A673 (cell line): ENCODE measurements around the gene EYA4. TPM values are rescaled to one million over a fixed set of nuclear protein-coding genes. Genes with fewer than 3 reads are reported as not detected.

Experiments
- BruUV-seq: library from RNA; stranded (reverse); fragments of 400-500 nt; replicated peaks from 2 replicates; lab custom pipeline; 2021; lab: Mats Ljungman, UMichigan
- CTCF ChIA-PET: fragments of 300-600 bp; sonication (Branson Sonifier 250); formaldehyde crosslinking; loops from one replicate; lab custom pipeline; 2022; ENCODE audit warnings: antibody characterized with exemption; lab: Charles Lee
- POLR2A ChIA-PET: fragments of 300-600 bp; sonication (Branson Sonifier 250); formaldehyde crosslinking; loops from one replicate; lab custom pipeline; 2022; ENCODE audit warnings: antibody characterized with exemption; ENCODE audit not compliant: low non-redundant PET; lab: Charles Lee
- DNase-seq: peaks from one replicate; pipeline ENCODE4 v3.0.0-alpha.2; 2015; ENCODE audit warnings: low spot score
- H3K27ac ChIP-seq: fragments of 200-600 bp; sonication (generic); 2 replicates; pipeline ENCODE4 v1.5.1; 2016; ENCODE audit warnings: mixed run types, low read depth, mild to moderate bottlenecking, mixed read lengths, antibody characterized with exemption, low read length; ENCODE audit not compliant: poor library complexity, severe bottlenecking
- H3K27me3 ChIP-seq: fragments of 200-600 bp; sonication (generic); replicated peaks from 2 replicates; pipeline ENCODE4 v1.6.1; 2017; ENCODE audit warnings: mixed run types, low read depth, mild to moderate bottlenecking, mixed read lengths, antibody characterized with exemption, low read length; ENCODE audit not compliant: insufficient read depth, poor library complexity
- H3K36me3 ChIP-seq: fragments of 200-600 bp; sonication (generic); 2 replicates; pipeline ENCODE4 v1.6.1; 2016; ENCODE audit warnings: mixed run types, mild to moderate bottlenecking, mixed read lengths, antibody characterized with exemption, low read length; ENCODE audit not compliant: insufficient read depth, poor library complexity, severe bottlenecking
- H3K4me1 ChIP-seq: fragments of 200-600 bp; sonication (generic); 2 replicates; pipeline ENCODE4 v1.6.1; 2017; ENCODE audit warnings: mixed run types, mild to moderate bottlenecking, mixed read lengths, antibody characterized with exemption, low read length; ENCODE audit not compliant: insufficient read depth, poor library complexity, severe bottlenecking
- H3K4me3 ChIP-seq: fragments of 200-600 bp; sonication (generic); 2 replicates; pipeline ENCODE4 v1.5.1; 2016; ENCODE audit warnings: low read depth, mixed run types, mild to moderate bottlenecking, mixed read lengths, low read length; ENCODE audit not compliant: poor library complexity, severe bottlenecking
- H3K9me3 ChIP-seq: fragments of 200-600 bp; sonication (generic); 2 replicates; pipeline ENCODE4 v1.6.1; 2016; ENCODE audit warnings: mixed run types, low read depth, mild to moderate bottlenecking, mixed read lengths, antibody characterized with exemption, low read length; ENCODE audit not compliant: poor library complexity, severe bottlenecking
- CTCF ChIP-seq: fragments of 300-800, 200-600 bp; sonication (generic); conservative IDR thresholded peaks from 2 replicates; pipeline ENCODE4 v1.5.1; 2017; ENCODE audit warnings: low read depth, mild to moderate bottlenecking, antibody characterized with exemption, low read length, moderate library complexity, mixed read lengths
- EZH2 ChIP-seq: fragments of 200-600 bp; sonication (generic); IDR thresholded peaks from 2 replicates; pipeline ENCODE4 v1.6.1; 2017; ENCODE audit warnings: borderline replicate concordance, low read depth, mild to moderate bottlenecking, mixed read lengths, antibody characterized with exemption, low read length; ENCODE audit not compliant: poor library complexity, severe bottlenecking
- intact Hi-C: fragments of 100-400 bp; cut with micrococcal nuclease; formaldehyde crosslinking; loops from one replicate; pipeline ENCODE4 v1.10.0; 2022; ENCODE audit not compliant: unreplicated experiment
- total RNA-seq: library from RNA; stranded (reverse); gene quantifications from 2 replicates; pipeline ENCODE4 v1.2.3, GENCODE V29; 2021

Gene EYA4
- total RNA-seq, 1 experiment from 2014 or later = 1.3 TPM

GRCh38 chr6:133504158-133504557 lies 263.0 kb downstream of the EYA4 start:
- Histone ChIP-seq H3K27me3 (no peaks in the 10 kb centered on the region), H3K4me3 (no peak overlapping the region), H3K27ac (peak overlapping the region; percentile 88), H3K9me3 (no peaks in the 10 kb centered on the region), H3K36me3 (no peaks in the 10 kb centered on the region), H3K4me1 (peaks cover 44% of the 10 kb centered on the region)
- no peak for DNase-seq
- no TSS peak for BruUV-seq
- ChIA-PET CTCF (no interaction called here), POLR2A (interaction anchor here (0.6 kb wide), 1 partner anchor 492 kb away, joined by 35 read pairs; no protein-coding TSS in a partner anchor)
- intact Hi-C loops = no loop called here
- no peak for TF ChIP-seq EZH2
- no peak for TF ChIP-seq CTCF

GRCh38 chr6:133504761-133505160 lies 263.6 kb downstream of the EYA4 start:
- H3K36me3 ChIP-seq = no peaks in the 10 kb centered on the region
- TF ChIP-seq EZH2 (no peak), CTCF (no peak)

DNA sequence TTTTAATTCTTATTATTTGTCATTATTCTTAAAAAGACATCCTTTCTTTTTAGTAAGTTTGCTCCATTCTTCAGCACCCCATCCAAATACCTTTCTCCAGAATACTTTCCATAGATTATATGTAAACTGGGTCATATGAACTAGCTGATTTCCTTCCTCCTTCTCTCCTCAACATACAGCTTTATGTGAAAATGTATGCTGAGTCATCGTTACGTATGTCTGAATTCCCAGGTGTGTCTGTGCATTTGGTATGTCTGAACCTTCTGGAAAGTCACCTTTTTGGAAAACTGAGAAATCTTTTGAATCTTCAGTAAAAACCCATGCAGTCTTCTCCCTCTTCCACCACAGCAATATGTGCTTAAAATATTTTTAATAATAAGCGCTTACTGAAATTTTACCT lies 264.5 kb downstream of the EYA4 start:
- POLR2A ChIA-PET = no interaction called here
- Histone ChIP-seq H3K9me3 (no peaks in the 10 kb centered on the region), H3K27ac (no peak overlapping the region), H3K4me1 (peaks cover 56% of the 10 kb centered on the region), H3K36me3 (no peaks in the 10 kb centered on the region), H3K4me3 (no peak overlapping the region), H3K27me3 (no peaks in the 10 kb centered on the region)
- DNase-seq = no peak
- CTCF ChIA-PET = no interaction called here
- TF ChIP-seq CTCF = no peak
- no peak for TF ChIP-seq EZH2
- BruUV-seq = no TSS peak
- intact Hi-C loops = no loop called here

More at GRCh38 chr6:133504761-133505160, 263.6 kb downstream of the EYA4 start:
- no peak for DNase-seq
- Histone ChIP-seq H3K9me3 (no peaks in the 10 kb centered on the region), H3K27ac (peak overlapping the region; percentile 88), H3K4me3 (no peak overlapping the region), H3K4me1 (peaks cover 50% of the 10 kb centered on the region), H3K27me3 (no peaks in the 10 kb centered on the region)
- BruUV-seq = no TSS peak
- intact Hi-C loops = no loop called here
- POLR2A ChIA-PET = no interaction called here
- CTCF ChIA-PET = no interaction called here
